H1 (cell line): Measurements from ENCODE around the gene RAD18.

Experiments
- CTCF ChIP-seq, 3 experiments: IDR thresholded peaks; 1 replicate in 2 of 3; 2 replicates in 1 of 3; pipeline versions ENCODE4 v1.5.1 to v1.6.1; 2011; ENCODE audit warnings: low read length in 3 of 3, mild to moderate bottlenecking in 3 of 3, inconsistent platforms in 2 of 3, low read depth in 1 of 3, moderate library complexity in 1 of 3; ENCODE audit not compliant: insufficient read depth in 1 of 3; ENCODE audit errors: control extremely low read depth in 1 of 3
- NANOG ChIP-seq: IDR thresholded peaks from 2 replicates; pipeline ENCODE4 v1.6.1; 2011; ENCODE audit warnings: low read length, low read depth, mild to moderate bottlenecking, inconsistent platforms; ENCODE audit not compliant: insufficient read depth, poor library complexity, severe bottlenecking
- SAP30 ChIP-seq: fragments of 300-600 bp; sonication (generic); IDR thresholded peaks from 2 replicates; pipeline ENCODE4 v1.7.1; 2012; ENCODE audit warnings: low read length, moderate library complexity, mild to moderate bottlenecking, inconsistent platforms; ENCODE audit not compliant: insufficient read depth, insufficient replicate concordance
- SP1 ChIP-seq: IDR thresholded peaks from 2 replicates; pipeline ENCODE4 v1.6.1; 2011; ENCODE audit warnings: low read depth, low read length
- SP2 ChIP-seq: IDR thresholded peaks from 2 replicates; pipeline ENCODE4 v1.6.1; 2012; ENCODE audit warnings: mild to moderate bottlenecking, low read length, inconsistent platforms
- TCF12 ChIP-seq: IDR thresholded peaks from 2 replicates; pipeline ENCODE4 v1.6.1; 2011; ENCODE audit warnings: low read depth, mild to moderate bottlenecking, low read length
- ZNF274 ChIP-seq: IDR thresholded peaks from 2 replicates; pipeline ENCODE4 v1.7.0; 2012; ENCODE audit warnings: low read length, borderline replicate concordance; ENCODE audit errors: extremely low read depth

DNA sequence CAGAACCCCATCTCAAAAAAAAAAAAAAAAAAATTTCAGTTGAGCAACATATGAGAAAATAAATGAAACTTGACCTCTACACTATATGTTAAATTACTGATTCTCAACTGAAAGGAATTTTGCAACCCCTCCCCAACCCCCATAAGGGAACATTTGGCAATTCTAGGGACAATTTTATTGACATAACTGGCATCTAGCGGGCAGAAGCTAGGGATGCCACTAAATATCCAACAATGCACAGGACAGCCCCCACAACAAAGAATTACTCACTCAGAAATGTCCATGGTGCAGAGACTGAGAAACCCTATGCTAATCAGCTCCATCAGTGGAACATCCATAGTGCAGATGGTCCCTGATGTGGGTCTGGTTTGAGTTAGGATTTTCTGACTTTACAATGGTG is 135.6 kb downstream of the RAD18 start:
- TF ChIP-seq SP2 (no peak), SAP30 (no peak), SP1 (no peak), TCF12 (no peak), NANOG (no peak), ZNF274 (no peak), CTCF (IDR thresholded peaks at IDR 0.05; ENCODE audit: control extremely low read depth in 1 of 3, insufficient read depth in 1 of 3, low read depth in 1 of 3, low read length in 3 of 3) (no peak)
